A549 (cell line): ENCODE data around the gene CELSR1. TPM values are rescaled to one million over a fixed set of nuclear protein-coding genes. Genes with fewer than 3 reads are reported as not detected.

Source experiments
- ATAC-seq, 2 experiments: fragments of 200-7000 bp in 1 of 2; fragments of >200 bp in 1 of 2; cut with Nextera tagmentation in 1 of 2; cut with Tn5 transposase in 1 of 2; 3 replicates each; pipeline versions ENCODE4 v1.8.0 to v1.9.1; 2018 to 2020; ENCODE audit warnings: mild to moderate bottlenecking in 1 of 2, moderate library complexity in 1 of 2
- CTCF ChIA-PET: fragments of 300-600 bp; sonication (Branson Sonifier 250); formaldehyde crosslinking; extraction: SDS; loops from one replicate; lab custom pipeline; 2021; ENCODE audit warnings: antibody characterized with exemption, inconsistent platforms; lab: Yijun Ruan, JAX
- POLR2A ChIA-PET: fragments of 350-600 bp; formaldehyde crosslinking; extraction: SDS; loops from one replicate; lab custom pipeline; 2021; ENCODE audit warnings: antibody characterized with exemption, inconsistent platforms; lab: Yijun Ruan, JAX
- DNase-seq, 2 experiments: peaks; one replicate each; pipeline versions ENCODE4 v3.0.0 to v3.0.0-alpha.2; 2011 to 2016; ENCODE audit warnings: low read depth in 1 of 2, low spot score in 1 of 2
- FAIRE-seq: peaks from 2 replicates; lab custom pipeline; 2011; peaks lifted over from hg19 to GRCh38; lab: Jason Lieb, UNC
- H3K27ac ChIP-seq, 2 experiments: fragments of >200 bp; sonication (Bioruptor Twin); formaldehyde crosslinking; 3 replicates each; pipeline ENCODE4 v1.5.1; 2016 to 2017
- H3K4me1 ChIP-seq: fragments of >200 bp; sonication (Bioruptor Twin); formaldehyde crosslinking; 3 replicates; pipeline ENCODE4 v1.6.1; 2016
- H3K4me2 ChIP-seq: fragments of >200 bp; sonication (Bioruptor Twin); formaldehyde crosslinking; 3 replicates; pipeline ENCODE4 v1.6.1; 2016
- H3K4me3 ChIP-seq: fragments of >200 bp; sonication (Bioruptor Twin); formaldehyde crosslinking; 3 replicates; pipeline ENCODE4 v1.5.1; 2016
- H3K9me3 ChIP-seq: fragments of >200 bp; sonication (Bioruptor Twin); formaldehyde crosslinking; 3 replicates; pipeline ENCODE4 v1.6.1; 2016
- ATOH8 ChIP-seq: fragments of 250-450 bp; sonication (Bioruptor Pico); IDR thresholded peaks from 2 replicates; pipeline ENCODE4 v1.5.0; 2020; ENCODE audit warnings: low read depth, mild to moderate bottlenecking, moderate library complexity
- BCL3 ChIP-seq: fragments of >200 bp; sonication (Bioruptor Twin); formaldehyde crosslinking; IDR thresholded peaks from 3 replicates; pipeline ENCODE4 v1.6.1; 2016
- CTCF ChIP-seq: fragments of >200 bp; sonication (Bioruptor Twin); formaldehyde crosslinking; IDR thresholded peaks from 3 replicates; pipeline ENCODE4 v1.5.1; 2016
- EHF ChIP-seq: fragments of 250-450 bp; sonication (Bioruptor Pico); IDR thresholded peaks from 2 replicates; pipeline ENCODE4 v1.5.0; 2020; ENCODE audit warnings: mild to moderate bottlenecking
- EP300 ChIP-seq, 2 experiments: fragments of >200 bp; sonication (Bioruptor Twin); formaldehyde crosslinking; IDR thresholded peaks; 2 replicates in 1 of 2; 3 replicates in 1 of 2; pipeline ENCODE4 v1.6.1; 2016 to 2017
- FOSL2 ChIP-seq, 2 experiments: fragments of 450-650 bp in 1 of 2; fragments of >200 bp in 1 of 2; sonication (Bioruptor Twin) in 1 of 2; formaldehyde crosslinking; IDR thresholded peaks; 2 replicates each; pipeline versions ENCODE4 v1.5.0 to v1.6.1; 2016 to 2020; ENCODE audit warnings: mild to moderate bottlenecking in 1 of 2, moderate library complexity in 1 of 2
- FOXS1 ChIP-seq: fragments of 250-450 bp; sonication (Bioruptor Pico); IDR thresholded peaks from 2 replicates; pipeline ENCODE4 v1.5.0; 2020; ENCODE audit warnings: mild to moderate bottlenecking, moderate library complexity
- GATA3 ChIP-seq: IDR thresholded peaks from 2 replicates; pipeline ENCODE4 v1.6.1; 2012; ENCODE audit warnings: borderline replicate concordance
- HES2 ChIP-seq: fragments of >200 bp; sonication (Bioruptor Twin); formaldehyde crosslinking; IDR thresholded peaks from 2 replicates; pipeline ENCODE4 v1.6.1; 2016
- HOXB13 ChIP-seq: fragments of 250-450 bp; sonication (Bioruptor Pico); IDR thresholded peaks from 2 replicates; pipeline ENCODE4 v1.5.0; 2020; ENCODE audit warnings: low read depth, mild to moderate bottlenecking, moderate library complexity
- JUN ChIP-seq, 2 experiments: fragments of >200 bp; sonication (Bioruptor Twin); formaldehyde crosslinking; IDR thresholded peaks; 2 replicates in 1 of 2; 3 replicates in 1 of 2; pipeline ENCODE4 v1.6.1; 2016 to 2017
- KDM5A ChIP-seq: fragments of 200-600 bp; sonication (generic); IDR thresholded peaks from 2 replicates; pipeline ENCODE4 v1.6.1; 2016; ENCODE audit warnings: antibody characterized with exemption, mild to moderate bottlenecking
- MAFK ChIP-seq: fragments of 450-650 bp; IDR thresholded peaks from 2 replicates; pipeline ENCODE4 v1.6.1; 2014; ENCODE audit not compliant: partially characterized antibody
- MAX ChIP-seq: IDR thresholded peaks from 2 replicates; pipeline ENCODE4 v1.6.1; 2012
- NFE2L2 ChIP-seq: fragments of 150-350 bp; conservative IDR thresholded peaks from 2 replicates; pipeline ENCODE4 v1.6.1; 2014; ENCODE audit warnings: low read length
- NPAS2 ChIP-seq: fragments of 250-450 bp; sonication (Bioruptor Pico); IDR thresholded peaks from 2 replicates; pipeline ENCODE4 v1.8.0; 2022; ENCODE audit warnings: mild to moderate bottlenecking, moderate library complexity, borderline replicate concordance
- NR3C1 ChIP-seq: fragments of >200 bp; sonication (Bioruptor Twin); formaldehyde crosslinking; IDR thresholded peaks from 3 replicates; pipeline ENCODE4 v1.6.1; 2017
- PBX3 ChIP-seq: IDR thresholded peaks from 2 replicates; pipeline ENCODE4 v1.6.1; 2012
- PHF8 ChIP-seq: fragments of 200-600 bp; sonication (generic); IDR thresholded peaks from 2 replicates; pipeline ENCODE4 v1.6.1; 2016; ENCODE audit warnings: low read depth, mild to moderate bottlenecking, antibody characterized with exemption, moderate library complexity, borderline replicate concordance
- POLR2A ChIP-seq: IDR thresholded peaks from 2 replicates; pipeline ENCODE4 v1.6.1; 2012; ENCODE audit warnings: mild to moderate bottlenecking, low read length
- RAD21 ChIP-seq, 2 experiments: fragments of >200 bp in 1 of 2; sonication (Bioruptor Twin) in 1 of 2; formaldehyde crosslinking in 1 of 2; IDR thresholded peaks in 1 of 2; conservative IDR thresholded peaks in 1 of 2; 2 replicates in 1 of 2; 3 replicates in 1 of 2; pipeline ENCODE4 v1.6.1; 2012 to 2018; ENCODE audit warnings: inconsistent platforms in 1 of 2
- RARB ChIP-seq: fragments of 250-450 bp; sonication (Bioruptor Pico); IDR thresholded peaks from 2 replicates; pipeline ENCODE4 v1.8.0; 2021; ENCODE audit warnings: mild to moderate bottlenecking, moderate library complexity
- RCOR1 ChIP-seq: fragments of 150-350 bp; IDR thresholded peaks from 2 replicates; pipeline ENCODE4 v1.6.1; 2014; ENCODE audit warnings: antibody characterized with exemption, low read length, low read depth
- RNF2 ChIP-seq: fragments of 200-600 bp; sonication (generic); IDR thresholded peaks from 2 replicates; pipeline ENCODE4 v1.6.1; 2016; ENCODE audit warnings: low read depth, mild to moderate bottlenecking, antibody characterized with exemption, moderate library complexity, borderline replicate concordance
- ZC3H11A ChIP-seq: fragments of 450-650 bp; IDR thresholded peaks from 2 replicates; pipeline ENCODE4 v1.6.1; 2014; ENCODE audit warnings: antibody characterized with exemption, mild to moderate bottlenecking
- ZNF302 ChIP-seq: fragments of 250-450 bp; sonication (Bioruptor Pico); IDR thresholded peaks from 2 replicates; pipeline ENCODE4 v1.9.0; 2021; ENCODE audit warnings: inconsistent platforms, mild to moderate bottlenecking, moderate library complexity
- ZSCAN20 ChIP-seq: fragments of 250-450 bp; sonication (Bioruptor Pico); IDR thresholded peaks from 2 replicates; pipeline ENCODE4 v1.8.0; 2022; ENCODE audit warnings: mild to moderate bottlenecking, moderate library complexity
- WGBS: methylation state at CpG from one replicate; pipeline ENCODE4 v1.1.6; 2017; ENCODE audit errors: missing lambda C conversion rate; 5-methylcytosine and 5-hydroxymethylcytosine counted together
- polyA plus RNA-seq, 4 experiments: library from polyadenylated mRNA; depleted of rRNA in 3 of 4; stranded (reverse); fragments of >200 nt; fragmentation: RNase III in 1 of 4; extraction: RNeasy Plus Mini Kit Qiagen cat#74134 plus additional on column Dnase treatment in 1 of 4; gene quantifications; 2 replicates in 3 of 4; 3 replicates in 1 of 4; pipeline ENCODE4 v1.2.3, GENCODE V29; 2011 to 2017

Gene CELSR1
- polyA plus RNA-seq, 2 of the 4 experiments (the other 2 are of a cell fraction): 15.3 to 31.8 TPM

- ChIA-PET CTCF (interaction anchor here (1.3 to 1.6 kb wide), 2 partner anchors 20 to 154 kb away, joined by 3 to 6 read pairs; no protein-coding TSS in a partner anchor), POLR2A (no interaction called here)
- no peaks in the 10 kb centered on the region for H3K9me3 ChIP-seq
- DNase-seq (no peak), ATAC-seq (no peak), FAIRE-seq (no peak)
- H3K4me1 ChIP-seq: peaks cover 41% of the 10 kb centered on the region
- TF ChIP-seq MAFK (no peak), PBX3 (no peak), POLR2A (no peak), EHF (CRISPR knock-in tag) (no peak), NFE2L2 (no peak), HOXB13 (no peak), ZSCAN20 (CRISPR knock-in tag) (no peak), NPAS2 (CRISPR knock-in tag) (no peak), RARB (CRISPR knock-in tag) (no peak), RAD21 (conservative IDR thresholded peaks at IDR 0.05 in 1 of 2, IDR thresholded peaks at IDR 0.05 in 1 of 2) (no peak), CTCF (no peak), BCL3 (no peak), ATOH8 (CRISPR knock-in tag) (no peak), MAX (no peak), EP300 (IDR thresholded peaks at IDR 0.05) (no peak), NR3C1 (no peak), JUN (IDR thresholded peaks at IDR 0.05) (no peak), RCOR1 (no peak)
- no peak overlapping the region for H3K4me2 ChIP-seq
- WGBS: 94% methylated on average over 5 of the region's 5 CpGs
- H3K27ac ChIP-seq: no peak overlapping the region
- no peak overlapping the region for H3K4me3 ChIP-seq
These were observed 15.4 kb downstream of the CELSR1 start for GRCh38 chr22:46521994-46522393.

- ChIA-PET CTCF (interaction anchor here (1.0 kb wide), 1 partner anchor 13 kb away, joined by 3 read pairs; no protein-coding TSS in a partner anchor), POLR2A (no interaction called here)
- FAIRE-seq (no peak), DNase-seq (no peak), ATAC-seq (no peak)
- no peak overlapping the region for H3K4me2 ChIP-seq
- no peaks in the 10 kb centered on the region for H3K9me3 ChIP-seq
- no peak overlapping the region for H3K4me3 ChIP-seq
- WGBS: 92% methylated on average over 8 of the region's 8 CpGs
- TF ChIP-seq HOXB13 (no peak), ZC3H11A (no peak), ZNF302 (no peak), NR3C1 (no peak), FOXS1 (no peak), MAFK (no peak), FOSL2 (IDR thresholded peaks at IDR 0.05) (no peak), FOSL2 (CRISPR knock-in tag; IDR thresholded peaks at IDR 0.05) (no peak), GATA3 (no peak), HES2 (no peak), KDM5A (no peak), PHF8 (no peak), RARB (CRISPR knock-in tag) (no peak), PBX3 (no peak), RNF2 (no peak)
- H3K27ac ChIP-seq: no peak overlapping the region
- peaks cover 30% of the 10 kb centered on the region for H3K4me1 ChIP-seq
These were observed 16.5 kb downstream of the CELSR1 start for GRCh38 chr22:46520880-46521279.
